B cell (primary cell): ENCODE measurements around the gene SLCO2B1. TPM values are rescaled to one million over a fixed set of nuclear protein-coding genes. Genes with fewer than 3 reads are reported as not detected.

Source experiments
- ATAC-seq: fragments of 200-7000 bp; cut with Tn5 transposase; one replicate; pipeline ENCODE4 v1.10.0; 2021; ENCODE audit warnings: low read depth, mild to moderate bottlenecking, moderate number of reproducible peaks, moderate library complexity
- CTCF ChIA-PET: fragments of 350-600 bp; sonication (Branson Sonifier 250); formaldehyde crosslinking; loops from one replicate; lab custom pipeline; 2021; ENCODE audit warnings: antibody characterized with exemption, inconsistent platforms; lab: Charles Lee
- POLR2A ChIA-PET: fragments of 350-600 bp; sonication (Branson Sonifier 250); formaldehyde crosslinking; loops from one replicate; lab custom pipeline; 2021; ENCODE audit warnings: antibody characterized with exemption; lab: Charles Lee
- DNase-seq: peaks from one replicate; pipeline ENCODE4 v3.0.0; 2013
- H2AFZ ChIP-seq: 2 replicates; pipeline ENCODE4 v1.6.1; 2012; ENCODE audit warnings: mild to moderate bottlenecking, low read depth, low read length; ENCODE audit not compliant: insufficient read depth, poor library complexity, severe bottlenecking
- H3K27ac ChIP-seq, 2 donors: 1 replicate in 1 of 2; 2 replicates in 1 of 2; pipeline ENCODE4 v1.5.1; 2012 to 2013; ENCODE audit warnings: low read length in 2 of 2, mild to moderate bottlenecking in 2 of 2, moderate library complexity in 1 of 2
- H3K27me3 ChIP-seq, 4 experiments: fragments of 200-600 bp in 1 of 4; sonication (generic) in 1 of 4; replicated peaks in 1 of 4; 1 replicate in 2 of 4; 2 replicates in 2 of 4; pipeline versions ENCODE4 v1.6.1 to v1.7.0; 2013 to 2016; ENCODE audit warnings: low read length in 3 of 4, mild to moderate bottlenecking in 2 of 4, mixed read lengths in 1 of 4, moderate library complexity in 1 of 4; ENCODE audit not compliant: insufficient read depth in 4 of 4, control insufficient read depth in 3 of 4; ENCODE audit errors: control extremely low read depth in 1 of 4
- H3K36me3 ChIP-seq, 2 experiments: replicated peaks in 1 of 2; 1 replicate in 1 of 2; 2 replicates in 1 of 2; pipeline versions ENCODE4 v1.6.1 to v1.7.1; 2013; ENCODE audit warnings: low read length in 1 of 2; ENCODE audit not compliant: insufficient read depth in 2 of 2, control insufficient read depth in 1 of 2; ENCODE audit errors: control extremely low read depth in 1 of 2, extremely low read depth in 1 of 2
- H3K4me1 ChIP-seq, 2 donors: fragments of 200-600 bp in 1 of 2; sonication (generic) in 1 of 2; 1 replicate in 1 of 2; 2 replicates in 1 of 2; pipeline versions ENCODE4 v1.5.1 to v1.6.1; 2013 to 2017; ENCODE audit warnings: low read length in 2 of 2; ENCODE audit not compliant: control insufficient read depth in 2 of 2, insufficient read depth in 2 of 2
- H3K4me2 ChIP-seq: replicated peaks from 2 replicates; pipeline ENCODE3; 2012; ENCODE audit warnings: mild to moderate bottlenecking, low read depth, low read length; ENCODE audit not compliant: poor library complexity, severe bottlenecking
- H3K4me3 ChIP-seq, 5 experiments: fragments of 200-600 bp in 1 of 5; sonication (generic) in 1 of 5; 1 replicate in 3 of 5; 2 replicates in 2 of 5; pipeline versions ENCODE4 v1.5.1 to v1.7.0; 2011 to 2016; ENCODE audit warnings: low read length in 4 of 5, mild to moderate bottlenecking in 4 of 5, low read depth in 2 of 5, control low read depth in 1 of 5, moderate library complexity in 1 of 5; ENCODE audit not compliant: insufficient read depth in 1 of 5; ENCODE audit errors: control extremely low read depth in 1 of 5, extremely low read depth in 1 of 5
- H3K79me2 ChIP-seq: fragments of 200-600 bp; sonication (generic); one replicate; pipeline ENCODE4 v1.6.0; 2016; ENCODE audit warnings: low read length; ENCODE audit not compliant: control insufficient read depth, insufficient read depth
- H3K9ac ChIP-seq: fragments of 200-600 bp; sonication (generic); 2 replicates; pipeline ENCODE4 v1.6.1; 2017; ENCODE audit warnings: mild to moderate bottlenecking, low read length, moderate library complexity
- H3K9me3 ChIP-seq, 3 donors: one replicate each; pipeline versions ENCODE4 v1.6.1 to v1.7.1; 2013; ENCODE audit warnings: low read length in 2 of 3; ENCODE audit not compliant: control insufficient read depth in 2 of 3, insufficient read depth in 1 of 3; ENCODE audit errors: control extremely low read depth in 1 of 3
- H4K20me1 ChIP-seq: 2 replicates; pipeline ENCODE4 v1.6.0; 2012; ENCODE audit warnings: mild to moderate bottlenecking, low read length; ENCODE audit not compliant: insufficient read depth, control insufficient read depth, poor library complexity, severe bottlenecking
- H3K27ac Mint-ChIP-seq: one replicate; pipeline ENCODE4 v1.8.0; 2021; ENCODE audit warnings: mixed read lengths
- H3K27me3 Mint-ChIP-seq: one replicate; pipeline ENCODE4 v1.8.0; 2021; ENCODE audit warnings: mixed read lengths
- H3K4me1 Mint-ChIP-seq: one replicate; pipeline ENCODE4 v1.8.0; 2021; ENCODE audit warnings: mixed read lengths
- H3K4me3 Mint-ChIP-seq: one replicate; pipeline ENCODE4 v1.8.0; 2021; ENCODE audit warnings: mixed read lengths
- H3K9me3 Mint-ChIP-seq: one replicate; pipeline ENCODE4 v1.8.0; 2022; ENCODE audit warnings: mixed read lengths; ENCODE audit not compliant: insufficient read depth
- EZH2 ChIP-seq: IDR thresholded peaks from 2 replicates; pipeline ENCODE4 v1.6.1; 2012; ENCODE audit warnings: borderline replicate concordance, low read depth, mild to moderate bottlenecking, moderate library complexity, low read length; ENCODE audit not compliant: insufficient read depth, poor library complexity, severe bottlenecking
- WGBS: methylation state at CpG from one replicate; pipeline ENCODE4 v1.1.5; 2013; ENCODE audit warnings: missing lambda C conversion rate; ENCODE audit not compliant: insufficient coverage; 5-methylcytosine and 5-hydroxymethylcytosine counted together
- intact Hi-C: fragments of 100-400 bp; cut with micrococcal nuclease; formaldehyde crosslinking; loops from one replicate; pipeline ENCODE4 v1.10.0; 2022
- polyA plus RNA-seq: library from polyadenylated mRNA; depleted of rRNA; stranded (reverse); fragments of >200 nt; gene quantifications from 2 replicates; pipeline ENCODE4 v1.2.3, GENCODE V29; 2012
- total RNA-seq, 2 donors: library from RNA; stranded (reverse); fragments of 120-200 nt in 1 of 2; gene quantifications; 1 replicate in 1 of 2; 2 replicates in 1 of 2; pipeline versions ENCODE4 v1.2.3 to v1.2.4, GENCODE V29; 2013 to 2022
- TF ChIP-seq, protein P1 (sequence below): fragments of 200-600 bp; IDR thresholded peaks from one replicate; pipeline ENCODE4 v1.8.0; 2022; ENCODE audit warnings: antibody characterized with exemption, mild to moderate bottlenecking

The SLCO2B1 gene
- total and polyA plus RNA-seq, 2 donors (not counting 1 experiment from before 2014, with no cell fraction given) = 1.2 TPM; not detected in 1

DNA sequence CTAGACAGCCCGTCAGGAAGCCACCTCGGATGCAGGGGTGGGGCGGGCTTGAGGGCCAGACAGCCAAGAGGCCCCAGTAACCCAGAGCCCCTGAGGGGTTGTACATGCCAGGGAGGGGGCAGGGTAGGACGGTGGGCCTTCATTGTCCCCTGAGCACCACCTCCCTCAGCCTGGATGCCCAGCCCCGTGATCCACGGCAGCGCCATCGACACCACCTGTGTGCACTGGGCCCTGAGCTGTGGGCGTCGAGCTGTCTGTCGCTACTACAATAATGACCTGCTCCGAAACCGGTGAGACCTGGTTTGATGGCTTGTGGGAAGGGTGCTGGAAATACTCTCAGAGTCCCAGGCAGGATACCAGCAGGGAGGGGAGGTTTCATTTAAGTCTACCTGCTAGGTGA lies 52.2 kb downstream of the SLCO2B1 start:
- ATAC-seq = no peak
- Mint-ChIP-seq H3K4me3 (no peak overlapping the region), H3K27me3 (peaks cover 28% of the 10 kb centered on the region), H3K4me1 (no peaks in the 10 kb centered on the region), H3K9me3 (no peaks in the 10 kb centered on the region), H3K27ac (no peak overlapping the region)
- ChIA-PET CTCF (interaction anchor here (4.5 to 8.3 kb wide), 2 partner anchors 62 to 273 kb away, joined by 14 to 89 read pairs; no protein-coding TSS in a partner anchor), POLR2A (no interaction called here)
- H4K20me1 ChIP-seq = no peaks in the 10 kb centered on the region
- TF ChIP-seq EZH2 = no peak
- TF ChIP-seq, protein P1, sequence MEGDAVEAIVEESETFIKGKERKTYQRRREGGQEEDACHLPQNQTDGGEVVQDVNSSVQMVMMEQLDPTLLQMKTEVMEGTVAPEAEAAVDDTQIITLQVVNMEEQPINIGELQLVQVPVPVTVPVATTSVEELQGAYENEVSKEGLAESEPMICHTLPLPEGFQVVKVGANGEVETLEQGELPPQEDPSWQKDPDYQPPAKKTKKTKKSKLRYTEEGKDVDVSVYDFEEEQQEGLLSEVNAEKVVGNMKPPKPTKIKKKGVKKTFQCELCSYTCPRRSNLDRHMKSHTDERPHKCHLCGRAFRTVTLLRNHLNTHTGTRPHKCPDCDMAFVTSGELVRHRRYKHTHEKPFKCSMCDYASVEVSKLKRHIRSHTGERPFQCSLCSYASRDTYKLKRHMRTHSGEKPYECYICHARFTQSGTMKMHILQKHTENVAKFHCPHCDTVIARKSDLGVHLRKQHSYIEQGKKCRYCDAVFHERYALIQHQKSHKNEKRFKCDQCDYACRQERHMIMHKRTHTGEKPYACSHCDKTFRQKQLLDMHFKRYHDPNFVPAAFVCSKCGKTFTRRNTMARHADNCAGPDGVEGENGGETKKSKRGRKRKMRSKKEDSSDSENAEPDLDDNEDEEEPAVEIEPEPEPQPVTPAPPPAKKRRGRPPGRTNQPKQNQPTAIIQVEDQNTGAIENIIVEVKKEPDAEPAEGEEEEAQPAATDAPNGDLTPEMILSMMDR = no peak
- H3K36me3 ChIP-seq = no peaks in the 10 kb centered on the region
- H3K9ac ChIP-seq = no peak overlapping the region
- intact Hi-C loops = no loop called here
- no peaks in the 10 kb centered on the region for H3K79me2 ChIP-seq
- no peak for DNase-seq
- no peak overlapping the region for H3K4me3 ChIP-seq
- no peak overlapping the region for H3K4me2 ChIP-seq
- H3K27me3 ChIP-seq = peaks cover 0 to 3% (median 0%) of the 10 kb centered on the region in 4 experiments
- 92% methylated on average over 10 of the region's 13 CpGs for WGBS
- H3K27ac ChIP-seq = no peak overlapping the region
- H3K9me3 ChIP-seq = no peaks in the 10 kb centered on the region
- H2AFZ ChIP-seq = no peak overlapping the region
- H3K4me1 ChIP-seq = no peaks in the 10 kb centered on the region

DNA sequence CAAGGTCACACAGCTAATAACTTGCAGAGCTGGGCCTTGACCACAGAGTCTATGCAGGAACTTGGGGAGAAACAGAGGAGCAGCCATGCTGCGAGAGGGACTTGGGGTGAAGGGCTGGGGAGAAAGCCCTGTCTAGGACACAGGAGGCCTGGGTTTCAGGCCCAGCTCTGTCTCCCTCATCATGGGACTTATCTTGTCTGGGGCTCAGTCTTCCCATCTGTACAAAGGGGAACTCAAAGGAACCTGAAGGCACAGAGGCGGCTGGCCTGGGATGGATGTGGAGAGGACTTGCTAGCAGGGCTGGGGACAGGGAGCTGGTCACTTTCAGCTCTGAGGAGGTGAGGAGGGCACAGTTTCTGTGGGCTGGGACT lies 52.7 kb downstream of the SLCO2B1 start:
- ChIA-PET POLR2A (no interaction called here), CTCF (interaction anchor here (4.5 to 8.3 kb wide), 2 partner anchors 62 to 274 kb away, joined by 14 to 89 read pairs; no protein-coding TSS in a partner anchor)
- no peaks in the 10 kb centered on the region for H3K79me2 ChIP-seq
- intact Hi-C loops = no loop called here
- no peak overlapping the region for H2AFZ ChIP-seq
- H3K9ac ChIP-seq = no peak overlapping the region
- no peak overlapping the region for H3K27ac Mint-ChIP-seq
- H3K27ac ChIP-seq = no peak overlapping the region
- no peak for DNase-seq
- no peak overlapping the region for H3K4me3 ChIP-seq
- no peaks in the 10 kb centered on the region for H3K9me3 Mint-ChIP-seq
- H3K36me3 ChIP-seq = no peaks in the 10 kb centered on the region
- no peak for TF ChIP-seq EZH2
- TF ChIP-seq, protein P1 = no peak
- H3K4me3 Mint-ChIP-seq = no peak overlapping the region
- no peak overlapping the region for H3K4me2 ChIP-seq
- H4K20me1 ChIP-seq = no peaks in the 10 kb centered on the region
- H3K27me3 ChIP-seq = peaks cover 0 to 4% (median 1%) of the 10 kb centered on the region in 4 experiments
- no peaks in the 10 kb centered on the region for H3K9me3 ChIP-seq
- H3K4me1 ChIP-seq = no peaks in the 10 kb centered on the region
- 100% methylated on average over 2 of the region's 2 CpGs for WGBS
- H3K27me3 Mint-ChIP-seq = peaks cover 28% of the 10 kb centered on the region
- ATAC-seq = no peak
- no peaks in the 10 kb centered on the region for H3K4me1 Mint-ChIP-seq
